Peyer's patch (tissue), 4 donors: ENCODE results near the gene FOSL1.

Source experiments
- CTCF ChIP-seq, 6 experiments: fragments of 450-650 bp in 4 of 6; fragments of 200-600 bp in 2 of 6; sonication (generic) in 1 of 6; IDR thresholded peaks; one replicate each; pipeline ENCODE4 v1.5.1; 2017 to 2019; ENCODE audit warnings: antibody characterized with exemption in 6 of 6, mild to moderate bottlenecking in 3 of 6, moderate library complexity in 1 of 6
- POLR2A ChIP-seq, 2 donors: fragments of 450-650 bp; IDR thresholded peaks; one replicate each; pipeline ENCODE4 v1.5.1; 2017; ENCODE audit warnings: antibody characterized with exemption in 2 of 2, mild to moderate bottlenecking in 2 of 2, moderate library complexity in 2 of 2

GRCh38 chr11:65856689-65857499 is 43.3 kb downstream of the FOSL1 start:
- no peak for TF ChIP-seq CTCF (IDR thresholded peaks at IDR 0.05)
- peak; percentile 55 to 72 for TF ChIP-seq POLR2A (IDR thresholded peaks at IDR 0.05)
